PC-3 (cell line): ENCODE results near the gene SOX6. TPM values are rescaled to one million over a fixed set of nuclear protein-coding genes. Genes with fewer than 3 reads are reported as not detected.
A peak's percentile ranks its signal among the peaks of the same experiment; 100 is the strongest.

ENCODE experiments used
- ATAC-seq: fragments of 200-7000 bp; cut with Tn5 transposase; 2 replicates; pipeline ENCODE4 v1.9.1; 2020; ENCODE audit warnings: mild to moderate bottlenecking, moderate library complexity
- Bru-seq: library from RNA; stranded (reverse); fragments of 400-500 nt; gene quantifications from one replicate; lab custom pipeline; 2021; lab: Mats Ljungman, UMichigan
- BruChase-seq, 2 experiments: library from RNA; stranded (reverse); fragments of 400-500 nt; gene quantifications; one replicate each; lab custom pipeline; 2021; lab: Mats Ljungman, UMichigan
- BruUV-seq: library from RNA; stranded (reverse); fragments of 400-500 nt; replicated peaks from 2 replicates; lab custom pipeline; 2021; lab: Mats Ljungman, UMichigan
- CTCF ChIA-PET: fragments of 300-600 bp; sonication (Branson Sonifier 250); formaldehyde crosslinking; loops from one replicate; lab custom pipeline; 2022; ENCODE audit warnings: antibody characterized with exemption; lab: Charles Lee
- POLR2A ChIA-PET: fragments of 300-600 bp; sonication (Branson Sonifier 250); formaldehyde crosslinking; loops from one replicate; lab custom pipeline; 2022; ENCODE audit warnings: antibody characterized with exemption; ENCODE audit not compliant: unreplicated experiment; lab: Charles Lee
- DNase-seq: peaks from one replicate; pipeline ENCODE4 v3.0.0-alpha.2; 2015
- H2AFZ ChIP-seq: fragments of 300-600 bp; sonication (generic); 2 replicates; pipeline ENCODE4 v1.6.0; 2016; ENCODE audit warnings: antibody characterized with exemption, low read length
- H3F3A ChIP-seq: fragments of 300-600 bp; sonication (generic); one replicate; pipeline ENCODE4 v1.6.0; 2017; ENCODE audit warnings: antibody characterized with exemption, low read length, control low read depth, mild to moderate bottlenecking; ENCODE audit not compliant: unreplicated experiment
- H3K27ac ChIP-seq: fragments of 300-600 bp; sonication (generic); 2 replicates; pipeline ENCODE4 v1.5.1; 2016; ENCODE audit warnings: mild to moderate bottlenecking, low read length
- H3K27me3 ChIP-seq: fragments of 300-600 bp; sonication (generic); 2 replicates; pipeline ENCODE4 v1.6.1; 2016; ENCODE audit warnings: low read length, mixed read lengths
- H3K36me3 ChIP-seq: fragments of 300-600 bp; sonication (generic); 2 replicates; pipeline ENCODE4 v1.6.1; 2016; ENCODE audit warnings: low read depth, mixed run types, low read length, mixed read lengths
- H3K4me1 ChIP-seq: fragments of 300-600 bp; sonication (generic); 2 replicates; pipeline ENCODE4 v1.5.1; 2016; ENCODE audit warnings: low read length; ENCODE audit not compliant: insufficient read depth
- H3K4me2 ChIP-seq: fragments of 300-600 bp; sonication (generic); 2 replicates; pipeline ENCODE4 v1.6.0; 2016; ENCODE audit warnings: low read length
- H3K4me3 ChIP-seq: fragments of 300-600 bp; sonication (generic); 2 replicates; pipeline ENCODE4 v1.5.1; 2016; ENCODE audit warnings: mild to moderate bottlenecking, low read length, mixed read lengths
- H3K79me2 ChIP-seq: fragments of 300-600 bp; sonication (generic); 2 replicates; pipeline ENCODE4 v1.6.1; 2017; ENCODE audit warnings: low read length, mixed read lengths
- H3K9ac ChIP-seq: fragments of 300-600 bp; sonication (generic); 2 replicates; pipeline ENCODE4 v1.6.0; 2016; ENCODE audit warnings: mild to moderate bottlenecking, low read length
- H3K9me2 ChIP-seq: fragments of 300-600 bp; sonication (generic); replicated peaks from 2 replicates; pipeline ENCODE4 v1.6.1; 2016; ENCODE audit warnings: mixed run types, low read length, mixed read lengths
- H3K9me3 ChIP-seq: fragments of 300-600 bp; sonication (generic); 2 replicates; pipeline ENCODE4 v1.6.1; 2016; ENCODE audit warnings: low read length, mixed read lengths
- H4K20me1 ChIP-seq: fragments of 300-600 bp; sonication (generic); 2 replicates; pipeline ENCODE4 v1.6.1; 2016; ENCODE audit warnings: low read length, mixed read lengths
- EZH2 ChIP-seq: fragments of 300-600 bp; sonication (generic); IDR thresholded peaks from one replicate; pipeline ENCODE4 v1.6.1; 2017; ENCODE audit warnings: antibody characterized with exemption, mild to moderate bottlenecking, low read length; ENCODE audit not compliant: unreplicated experiment
- EZH2phosphoT487 ChIP-seq: fragments of 300-600 bp; sonication (generic); IDR thresholded peaks from 2 replicates; pipeline ENCODE4 v1.6.1; 2018; ENCODE audit warnings: mild to moderate bottlenecking, antibody characterized with exemption, low read length, borderline replicate concordance
- intact Hi-C: fragments of 100-400 bp; cut with micrococcal nuclease; formaldehyde crosslinking; loops from 2 replicates; pipeline ENCODE4 v1.9.0; 2023
- long read RNA-seq: library from polyadenylated mRNA; unstranded; transcript quantifications from one replicate; pipeline ENCODE4 v2.0.0, GENCODE V29; 2021; ENCODE audit not compliant: unreplicated experiment
- total RNA-seq: library from RNA; depleted of rRNA; stranded (reverse); fragments of >200 nt; gene quantifications from 2 replicates; pipeline ENCODE4 v1.2.3, GENCODE V29; 2014; rRNA removed
- TF ChIP-seq, protein P1 (sequence below): fragments of 300-600 bp; sonication (generic); conservative IDR thresholded peaks from 2 replicates; pipeline ENCODE4 v1.5.1; 2017; ENCODE audit warnings: antibody characterized with exemption, low read depth, mild to moderate bottlenecking, low read length

SOX6 gene
- total RNA-seq (under 0.01 TPM in 1 of 2 replicates, not detected in the other), Bru-seq, nascent RNA (percentile 8 among the genes with signal in this experiment), BruChase-seq, experiment 1, labeled RNA remaining after a 6-hour chase (percentile 5 among the genes with signal in this experiment), BruChase-seq, experiment 2, labeled RNA remaining after a 2-hour chase (percentile 8 among the genes with signal in this experiment)
- long read RNA-seq, result 0 reads

DNA sequence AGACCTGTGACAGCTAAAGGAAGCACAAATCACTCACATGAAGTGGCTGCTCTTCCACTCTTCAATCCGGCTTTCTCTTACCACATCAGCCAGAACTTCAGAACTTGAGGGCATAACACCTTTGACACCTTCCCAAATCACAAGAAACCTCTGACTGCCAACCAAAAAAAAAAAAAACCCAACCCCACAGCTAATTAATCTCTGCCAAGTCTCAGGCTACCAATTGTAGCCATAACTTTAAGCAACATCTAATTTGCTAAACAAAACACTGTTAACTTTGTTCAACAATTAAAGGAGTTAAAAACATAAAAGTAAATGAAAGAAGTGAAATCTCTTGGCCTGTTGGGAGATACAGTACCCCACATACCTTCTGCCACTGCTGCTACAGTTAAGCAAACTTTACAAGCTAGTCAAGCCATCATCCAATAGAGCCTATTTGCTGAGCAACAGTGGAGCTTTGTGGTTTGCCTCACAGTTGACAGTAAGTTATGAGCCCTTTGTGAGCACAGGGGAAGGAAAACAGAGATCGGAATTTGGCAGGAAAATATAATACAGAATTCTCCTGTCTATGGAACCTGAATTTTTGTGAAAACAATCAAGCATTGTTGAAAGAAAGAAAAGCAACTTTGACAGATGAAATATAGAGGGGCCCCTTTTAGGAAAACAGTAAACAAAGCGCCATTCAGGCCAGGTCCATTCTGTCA, at the start of gene SOX6:
Gene SOX6, minus strand, starts transcription at position 490 of the 704 bp plus-strand sequence. CDS start 15,298 bp downstream, outside the sequence.
- intact Hi-C loops, result no loop called here
- Histone ChIP-seq H3K9ac (no peak within 1 kb of the TSS), H3K4me3 (no peak within 1 kb of the TSS), H2AFZ (no peak within 1 kb of the TSS), H3K4me1 (no peaks in the 10 kb centered on the region), H3K79me2 (no peaks in the 10 kb centered on the region), H3F3A (no peaks in the 10 kb centered on the region), H3K27me3 (no peaks in the 10 kb centered on the region), H3K4me2 (no peak within 1 kb of the TSS), H4K20me1 (no peaks in the 10 kb centered on the region), H3K36me3 (no peaks in the 10 kb centered on the region), H3K27ac (no peak within 1 kb of the TSS), H3K9me3 (no peaks in the 10 kb centered on the region), H3K9me2 (no peaks in the 10 kb centered on the region)
- ATAC-seq (no peak), DNase-seq (no peak)
- ChIA-PET CTCF (no interaction called here), POLR2A (no interaction called here)
- BruUV-seq, result no TSS peak
- TF ChIP-seq EZH2phosphoT487, result no peak
- TF ChIP-seq EZH2, result no peak
- TF ChIP-seq, protein P1, sequence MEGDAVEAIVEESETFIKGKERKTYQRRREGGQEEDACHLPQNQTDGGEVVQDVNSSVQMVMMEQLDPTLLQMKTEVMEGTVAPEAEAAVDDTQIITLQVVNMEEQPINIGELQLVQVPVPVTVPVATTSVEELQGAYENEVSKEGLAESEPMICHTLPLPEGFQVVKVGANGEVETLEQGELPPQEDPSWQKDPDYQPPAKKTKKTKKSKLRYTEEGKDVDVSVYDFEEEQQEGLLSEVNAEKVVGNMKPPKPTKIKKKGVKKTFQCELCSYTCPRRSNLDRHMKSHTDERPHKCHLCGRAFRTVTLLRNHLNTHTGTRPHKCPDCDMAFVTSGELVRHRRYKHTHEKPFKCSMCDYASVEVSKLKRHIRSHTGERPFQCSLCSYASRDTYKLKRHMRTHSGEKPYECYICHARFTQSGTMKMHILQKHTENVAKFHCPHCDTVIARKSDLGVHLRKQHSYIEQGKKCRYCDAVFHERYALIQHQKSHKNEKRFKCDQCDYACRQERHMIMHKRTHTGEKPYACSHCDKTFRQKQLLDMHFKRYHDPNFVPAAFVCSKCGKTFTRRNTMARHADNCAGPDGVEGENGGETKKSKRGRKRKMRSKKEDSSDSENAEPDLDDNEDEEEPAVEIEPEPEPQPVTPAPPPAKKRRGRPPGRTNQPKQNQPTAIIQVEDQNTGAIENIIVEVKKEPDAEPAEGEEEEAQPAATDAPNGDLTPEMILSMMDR, result no peak

DNA sequence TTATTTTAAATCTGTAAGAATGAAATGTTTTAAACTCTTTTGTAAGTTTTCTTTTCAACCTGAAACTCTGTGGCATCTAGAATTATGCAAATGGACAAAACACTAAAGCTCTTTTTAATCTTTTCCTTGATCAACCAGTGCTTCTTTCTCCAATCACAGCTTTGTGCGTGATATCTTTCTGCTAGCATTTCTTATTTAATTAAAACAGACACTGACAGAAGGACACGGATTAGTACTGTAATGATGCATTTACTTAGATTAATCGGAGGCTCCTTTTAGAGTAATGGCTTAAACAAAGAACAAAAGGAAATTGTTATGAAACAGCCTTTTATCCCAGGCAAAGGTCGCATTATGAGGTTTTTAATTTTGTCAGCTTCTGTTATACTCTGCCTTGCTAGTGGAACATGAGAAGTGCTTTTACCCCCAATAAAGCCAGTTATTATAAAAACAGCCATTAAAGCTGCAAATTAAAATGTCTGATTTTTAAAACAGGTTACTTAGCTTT, 48.5 kb upstream of the SOX6 start:
- no peak overlapping the region for H3K9ac ChIP-seq
- H3K4me2 ChIP-seq, result no peak overlapping the region
- H3K79me2 ChIP-seq, result no peaks in the 10 kb centered on the region
- no TSS peak for BruUV-seq
- ChIA-PET POLR2A (no interaction called here), CTCF (no interaction called here)
- ATAC-seq (no peak), DNase-seq (no peak)
- H3K9me3 ChIP-seq, result no peaks in the 10 kb centered on the region
- H3F3A ChIP-seq, result no peaks in the 10 kb centered on the region
- no peaks in the 10 kb centered on the region for H4K20me1 ChIP-seq
- no peak overlapping the region for H3K4me3 ChIP-seq
- no peak overlapping the region for H3K27ac ChIP-seq
- no peaks in the 10 kb centered on the region for H3K27me3 ChIP-seq
- H2AFZ ChIP-seq, result no peak overlapping the region
- no peaks in the 10 kb centered on the region for H3K4me1 ChIP-seq
- no peaks in the 10 kb centered on the region for H3K36me3 ChIP-seq
- H3K9me2 ChIP-seq, result no peaks in the 10 kb centered on the region
- TF ChIP-seq EZH2phosphoT487 (no peak), EZH2 (no peak)
- TF ChIP-seq, protein P1, result no peak
- intact Hi-C loops, result no loop called here
